ENCODE results near the gene DUSP15. TPM values are rescaled to one million over a fixed set of nuclear protein-coding genes. Genes with fewer than 3 reads are reported as not detected.
"Not testable (repeated sequence)": the region's sequence is repeated elsewhere in the genome, so short reads cannot be mapped to it uniquely, and the experiment has no call there.

DUSP15 gene, protein sequence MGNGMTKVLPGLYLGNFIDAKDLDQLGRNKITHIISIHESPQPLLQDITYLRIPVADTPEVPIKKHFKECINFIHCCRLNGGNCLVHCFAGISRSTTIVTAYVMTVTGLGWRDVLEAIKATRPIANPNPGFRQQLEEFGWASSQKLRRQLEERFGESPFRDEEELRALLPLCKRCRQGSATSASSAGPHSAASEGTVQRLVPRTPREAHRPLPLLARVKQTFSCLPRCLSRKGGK
- total RNA-seq (2012; rRNA removed) = not detected in 2 replicates

DNA sequence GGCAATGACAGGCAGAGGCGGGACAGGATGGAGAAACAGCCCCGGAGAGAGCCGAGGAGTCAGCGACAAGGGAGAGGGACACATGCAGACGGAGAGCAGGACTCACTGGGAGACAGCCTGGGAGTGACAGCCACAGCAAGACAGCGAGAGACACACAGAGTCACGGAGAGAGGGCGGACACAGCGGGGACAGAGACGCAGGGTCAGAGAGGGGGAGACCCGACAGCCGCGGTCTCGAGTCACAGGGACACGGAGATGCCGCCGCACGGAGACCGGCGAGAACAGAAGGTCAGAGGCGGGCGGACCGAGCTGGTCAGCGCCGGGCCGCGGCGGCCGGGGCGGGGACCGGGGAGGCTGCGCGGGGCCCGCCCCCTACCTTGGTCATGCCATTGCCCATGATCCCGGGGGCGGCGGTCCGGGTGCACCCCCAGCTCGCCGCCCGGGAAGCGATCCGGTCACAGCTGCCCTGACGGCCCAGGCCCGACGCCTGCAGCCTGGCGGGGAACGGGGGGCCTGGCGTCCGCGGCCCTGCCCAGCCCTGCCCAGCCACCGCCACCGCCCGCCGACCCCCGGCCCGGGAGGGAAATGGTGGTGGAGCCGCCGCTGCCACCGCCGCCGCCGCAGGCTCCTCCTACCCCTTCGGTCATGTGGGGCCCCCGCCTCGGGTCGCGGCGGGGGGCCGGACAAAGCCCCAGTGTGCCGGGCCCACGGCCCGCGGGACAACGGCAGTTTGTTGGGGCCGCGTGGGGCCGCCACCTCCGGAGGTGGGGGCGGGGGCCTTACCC, at the start of gene DUSP15, which contains the start of gene TTLL9:
TSS of gene DUSP15 (minus strand) at position 586 of the 784 bp plus-strand sequence. CDS start at position 396, 190 bp downstream.
TSS of gene TTLL9 (plus strand) at position 693 of the 784 bp plus-strand sequence. CDS start 493 bp downstream, outside the sequence.
- no peaks in the 10 kb centered on the region for H3K36me3 ChIP-seq (ENCODE audit: insufficient read depth, low read length)
- H3K9ac ChIP-seq (ENCODE audit: low read depth, low read length) = peak within 1 kb of the TSS; percentile 38
- peak within 1 kb of the TSS; percentile 93 for H3K4me2 ChIP-seq (ENCODE audit: low read length)
- peak within 1 kb of the TSS; percentile 67 for H3K4me3 ChIP-seq (ENCODE audit: low read length)
- peaks cover 6% of the 10 kb centered on the region for H3K4me1 ChIP-seq (ENCODE audit: control insufficient read depth, insufficient read depth, low read length)
- H3K27me3 ChIP-seq (ENCODE audit: control insufficient read depth, insufficient read depth, low read length) = peaks cover 81% of the 10 kb centered on the region
- H3K9me3 ChIP-seq (replicated peaks; ENCODE audit: low read length) = no peaks in the 10 kb centered on the region

- no peaks in the 10 kb centered on the region for H3K36me3 ChIP-seq (ENCODE audit: insufficient read depth, low read length)
- H3K27me3 ChIP-seq (ENCODE audit: control insufficient read depth, insufficient read depth, low read length) = peaks cover 75% of the 10 kb centered on the region
- no peak overlapping the region for H3K4me3 ChIP-seq (ENCODE audit: low read length)
- H3K4me2 ChIP-seq (ENCODE audit: low read length) = no peak overlapping the region
- no peak overlapping the region for H3K9ac ChIP-seq (ENCODE audit: low read depth, low read length)
- no peaks in the 10 kb centered on the region for H3K9me3 ChIP-seq (replicated peaks; ENCODE audit: low read length)
- H3K4me1 ChIP-seq (ENCODE audit: control insufficient read depth, insufficient read depth, low read length) = no peaks in the 10 kb centered on the region
Observed at GRCh38 chr20:31919410-31920155, 49.3 kb upstream of the DUSP15 start.

- no peak overlapping the region for H3K4me2 ChIP-seq (ENCODE audit: low read length)
- no peak overlapping the region for H3K4me3 ChIP-seq (ENCODE audit: low read length)
- H3K9me3 ChIP-seq (replicated peaks; ENCODE audit: low read length) = no peaks in the 10 kb centered on the region
Observed at GRCh38 chr20:31918466-31919105, 48.3 kb upstream of the DUSP15 start.

GRCh38 chr20:31917962-31918412, 47.7 kb upstream of the DUSP15 start:
- not testable (repeated sequence) for H3K9me3 ChIP-seq (replicated peaks; ENCODE audit: low read length); H3K4me2 ChIP-seq (ENCODE audit: low read length); H3K4me3 ChIP-seq (ENCODE audit: low read length); H3K4me1 ChIP-seq (ENCODE audit: control insufficient read depth, insufficient read depth, low read length); H3K9ac ChIP-seq (ENCODE audit: low read depth, low read length); H3K36me3 ChIP-seq (ENCODE audit: insufficient read depth, low read length)
- peaks cover 78% of the 10 kb centered on the region for H3K27me3 ChIP-seq (ENCODE audit: control insufficient read depth, insufficient read depth, low read length)

More at GRCh38 chr20:31918466-31919105, 48.3 kb upstream of the DUSP15 start:
- Histone ChIP-seq H3K27me3 (ENCODE audit: control insufficient read depth, insufficient read depth, low read length) (peaks cover 78% of the 10 kb centered on the region), H3K9ac (ENCODE audit: low read depth, low read length) (no peak overlapping the region), H3K36me3 (ENCODE audit: insufficient read depth, low read length) (no peaks in the 10 kb centered on the region), H3K4me1 (ENCODE audit: control insufficient read depth, insufficient read depth, low read length) (no peaks in the 10 kb centered on the region)

DNA sequence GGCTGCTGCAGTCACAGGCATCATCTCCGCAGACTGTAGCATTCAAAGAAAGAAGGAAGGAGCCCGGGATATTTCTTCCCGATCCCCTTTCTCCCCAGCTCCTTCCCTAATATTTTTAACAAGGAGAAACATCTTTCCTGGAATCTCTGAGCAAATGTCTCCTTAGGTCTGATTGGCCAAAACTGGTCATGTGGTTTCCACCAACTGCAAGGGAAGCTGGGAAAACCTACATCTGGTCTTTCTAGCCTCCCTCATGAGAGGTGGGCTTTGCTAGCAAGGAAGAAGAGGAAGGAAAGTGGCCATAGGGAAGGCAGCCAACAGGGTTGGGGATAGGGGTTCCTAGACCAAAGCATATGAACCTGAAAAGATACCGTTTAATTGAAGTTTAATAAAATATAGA, 46.4 kb upstream of the DUSP15 start:
- Histone ChIP-seq H3K9ac (ENCODE audit: low read depth, low read length) (no peak overlapping the region), H3K27me3 (ENCODE audit: control insufficient read depth, insufficient read depth, low read length) (peaks cover 81% of the 10 kb centered on the region)

DNA sequence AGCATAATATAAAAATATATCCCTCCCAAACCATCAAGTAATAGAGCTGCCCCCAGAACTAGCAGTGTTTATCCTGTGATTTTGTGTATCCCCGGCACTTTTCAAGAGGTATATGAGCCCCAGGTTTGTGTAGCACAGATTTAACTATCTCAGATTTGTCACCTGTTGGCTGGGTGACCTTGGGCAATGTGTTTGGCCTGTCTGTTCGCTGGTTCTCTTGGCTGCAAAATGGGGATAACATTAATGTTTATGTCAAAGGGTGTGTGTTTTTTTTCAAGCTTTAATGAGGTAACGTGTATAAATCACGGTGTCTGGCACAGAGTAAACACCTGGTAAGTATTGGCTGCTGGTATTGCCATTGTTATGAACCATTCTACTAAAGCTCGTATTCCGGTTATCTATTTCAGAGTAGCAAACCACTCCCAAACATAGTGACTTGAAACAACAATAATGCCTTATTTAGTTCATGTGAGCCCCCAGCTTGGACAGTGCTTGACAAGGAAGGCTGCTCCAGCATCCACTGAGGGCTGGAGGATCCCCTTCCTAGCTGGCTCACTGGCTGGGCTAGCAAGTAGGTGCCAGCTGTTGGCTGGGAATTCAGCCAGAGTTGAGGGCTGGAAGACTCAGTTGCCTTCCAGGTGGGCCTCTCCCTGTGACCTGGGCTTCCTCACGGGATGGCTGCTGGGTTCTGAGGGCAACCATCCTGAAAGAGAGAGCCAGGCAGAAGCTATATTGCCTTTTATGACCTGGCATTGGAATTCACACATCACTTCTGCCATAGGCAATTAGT, 45.4 kb upstream of the DUSP15 start:
- peaks cover 85% of the 10 kb centered on the region for H3K27me3 ChIP-seq (ENCODE audit: control insufficient read depth, insufficient read depth, low read length)
- no peak overlapping the region for H3K9ac ChIP-seq (ENCODE audit: low read depth, low read length)
- H3K36me3 ChIP-seq (ENCODE audit: insufficient read depth, low read length) = no peaks in the 10 kb centered on the region
- no peak overlapping the region for H3K4me2 ChIP-seq (ENCODE audit: low read length)
- H3K4me1 ChIP-seq (ENCODE audit: control insufficient read depth, insufficient read depth, low read length) = no peaks in the 10 kb centered on the region
- H3K4me3 ChIP-seq (ENCODE audit: low read length) = no peak overlapping the region
- no peaks in the 10 kb centered on the region for H3K9me3 ChIP-seq (replicated peaks; ENCODE audit: low read length)

More for the DNA sequence above, 46.4 kb upstream of the DUSP15 start:
- H3K9me3 ChIP-seq (replicated peaks; ENCODE audit: low read length) = no peaks in the 10 kb centered on the region
- no peaks in the 10 kb centered on the region for H3K4me1 ChIP-seq (ENCODE audit: control insufficient read depth, insufficient read depth, low read length)
- H3K36me3 ChIP-seq (ENCODE audit: insufficient read depth, low read length) = no peaks in the 10 kb centered on the region
- no peak overlapping the region for H3K4me3 ChIP-seq (ENCODE audit: low read length)
- no peak overlapping the region for H3K4me2 ChIP-seq (ENCODE audit: low read length)

- no peak overlapping the region for H3K4me2 ChIP-seq (ENCODE audit: low read length)
- no peak overlapping the region for H3K9ac ChIP-seq (ENCODE audit: low read depth, low read length)
- H3K9me3 ChIP-seq (replicated peaks; ENCODE audit: low read length) = no peaks in the 10 kb centered on the region
- H3K4me1 ChIP-seq (ENCODE audit: control insufficient read depth, insufficient read depth, low read length) = no peaks in the 10 kb centered on the region
- H3K4me3 ChIP-seq (ENCODE audit: low read length) = no peak overlapping the region
- no peaks in the 10 kb centered on the region for H3K36me3 ChIP-seq (ENCODE audit: insufficient read depth, low read length)
- H3K27me3 ChIP-seq (ENCODE audit: control insufficient read depth, insufficient read depth, low read length) = peaks cover 78% of the 10 kb centered on the region
Observed at GRCh38 chr20:31914170-31914569, 43.8 kb upstream of the DUSP15 start.

- peaks cover 72% of the 10 kb centered on the region for H3K27me3 ChIP-seq (ENCODE audit: control insufficient read depth, insufficient read depth, low read length)
- no peak overlapping the region for H3K9ac ChIP-seq (ENCODE audit: low read depth, low read length)
- no peak overlapping the region for H3K4me3 ChIP-seq (ENCODE audit: low read length)
- no peaks in the 10 kb centered on the region for H3K4me1 ChIP-seq (ENCODE audit: control insufficient read depth, insufficient read depth, low read length)
- H3K4me2 ChIP-seq (ENCODE audit: low read length) = no peak overlapping the region
- H3K36me3 ChIP-seq (ENCODE audit: insufficient read depth, low read length) = no peaks in the 10 kb centered on the region
- no peaks in the 10 kb centered on the region for H3K9me3 ChIP-seq (replicated peaks; ENCODE audit: low read length)
Observed at GRCh38 chr20:31913431-31914157, 43.3 kb upstream of the DUSP15 start.

- no peak overlapping the region for H3K9ac ChIP-seq (ENCODE audit: low read depth, low read length)
- peaks cover 53% of the 10 kb centered on the region for H3K27me3 ChIP-seq (ENCODE audit: control insufficient read depth, insufficient read depth, low read length)
- H3K4me3 ChIP-seq (ENCODE audit: low read length) = no peak overlapping the region
- no peak overlapping the region for H3K4me2 ChIP-seq (ENCODE audit: low read length)
- no peaks in the 10 kb centered on the region for H3K9me3 ChIP-seq (replicated peaks; ENCODE audit: low read length)
- H3K4me1 ChIP-seq (ENCODE audit: control insufficient read depth, insufficient read depth, low read length) = no peaks in the 10 kb centered on the region
- no peaks in the 10 kb centered on the region for H3K36me3 ChIP-seq (ENCODE audit: insufficient read depth, low read length)
Observed at GRCh38 chr20:31910071-31910803, 39.9 kb upstream of the DUSP15 start.

Data from skeletal muscle satellite cell (primary cell).